ENCODE data around the gene RAP2C. TPM values are rescaled to one million over a fixed set of nuclear protein-coding genes. Genes with fewer than 3 reads are reported as not detected.

RAP2C gene
- total RNA-seq, 2 experiments from 2014 or later, result 28.7 to 30.1 TPM

DNA sequence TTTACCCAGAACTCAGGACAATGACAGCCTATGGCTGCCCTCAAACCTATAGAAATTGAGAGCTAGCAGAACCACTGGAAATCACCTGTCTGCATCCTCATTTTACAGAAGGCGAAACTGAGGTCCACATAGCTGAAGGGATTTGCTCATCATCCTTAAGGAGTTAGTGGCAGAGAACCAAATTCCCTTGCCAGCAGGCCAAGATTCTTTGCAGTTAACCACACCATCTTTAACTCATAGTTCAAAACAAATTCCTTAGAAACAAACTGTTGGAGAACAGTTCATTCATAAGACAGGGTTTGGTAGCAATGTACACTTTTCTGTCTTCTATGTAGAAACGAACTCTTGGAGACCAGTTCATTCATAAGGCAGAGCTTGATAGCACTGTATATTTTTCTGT is 37.9 kb upstream of the RAP2C start:
- no peak overlapping the region for H3K4me3 Mint-ChIP-seq

DNA sequence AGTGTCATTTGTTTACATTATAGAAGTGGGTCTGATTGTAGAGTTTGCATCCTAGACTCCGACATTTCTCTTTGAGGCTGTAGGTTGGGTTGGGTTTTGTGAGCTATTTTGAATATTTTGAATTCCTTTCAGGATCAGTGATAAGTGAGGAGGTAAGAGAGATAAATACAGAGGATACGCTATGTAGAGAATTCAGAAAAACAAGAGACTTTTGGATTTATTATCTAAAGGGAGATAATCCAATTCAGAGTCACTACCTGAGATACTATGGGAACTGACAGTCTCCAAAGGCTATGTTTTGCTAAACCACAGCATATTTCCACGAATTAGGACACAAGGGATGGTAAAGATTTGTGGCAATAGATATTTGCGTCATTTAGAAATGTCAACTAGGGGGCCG is 16.9 kb upstream of the RAP2C start:
- POLR2A ChIA-PET, result no interaction called here
- H3K4me3 Mint-ChIP-seq, result no peak overlapping the region
- ATAC-seq (no peak), DNase-seq (no peak)
- CTCF ChIA-PET, result interaction anchor here (1.0 kb wide), 1 partner anchor 379 kb away, joined by 3 read pairs; no protein-coding TSS in a partner anchor
- TF ChIP-seq, protein P1, sequence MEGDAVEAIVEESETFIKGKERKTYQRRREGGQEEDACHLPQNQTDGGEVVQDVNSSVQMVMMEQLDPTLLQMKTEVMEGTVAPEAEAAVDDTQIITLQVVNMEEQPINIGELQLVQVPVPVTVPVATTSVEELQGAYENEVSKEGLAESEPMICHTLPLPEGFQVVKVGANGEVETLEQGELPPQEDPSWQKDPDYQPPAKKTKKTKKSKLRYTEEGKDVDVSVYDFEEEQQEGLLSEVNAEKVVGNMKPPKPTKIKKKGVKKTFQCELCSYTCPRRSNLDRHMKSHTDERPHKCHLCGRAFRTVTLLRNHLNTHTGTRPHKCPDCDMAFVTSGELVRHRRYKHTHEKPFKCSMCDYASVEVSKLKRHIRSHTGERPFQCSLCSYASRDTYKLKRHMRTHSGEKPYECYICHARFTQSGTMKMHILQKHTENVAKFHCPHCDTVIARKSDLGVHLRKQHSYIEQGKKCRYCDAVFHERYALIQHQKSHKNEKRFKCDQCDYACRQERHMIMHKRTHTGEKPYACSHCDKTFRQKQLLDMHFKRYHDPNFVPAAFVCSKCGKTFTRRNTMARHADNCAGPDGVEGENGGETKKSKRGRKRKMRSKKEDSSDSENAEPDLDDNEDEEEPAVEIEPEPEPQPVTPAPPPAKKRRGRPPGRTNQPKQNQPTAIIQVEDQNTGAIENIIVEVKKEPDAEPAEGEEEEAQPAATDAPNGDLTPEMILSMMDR (IDR thresholded peaks at IDR 0.05), result no peak
- H3K4me1 Mint-ChIP-seq (ENCODE audit: low read depth), result peaks cover 6% of the 10 kb centered on the region
- H3K9me3 Mint-ChIP-seq, result no peaks in the 10 kb centered on the region
- no peak overlapping the region for H3K27ac Mint-ChIP-seq
- intact Hi-C loops (cut with micrococcal nuclease), result no loop called here
- H3K36me3 Mint-ChIP-seq (ENCODE audit: low read depth), result no peaks in the 10 kb centered on the region
- H3K27me3 Mint-ChIP-seq, result no peaks in the 10 kb centered on the region

More for the DNA sequence above, 37.9 kb upstream of the RAP2C start:
- ATAC-seq (no peak), DNase-seq (no peak)
- CTCF ChIA-PET, result no interaction called here
- intact Hi-C loops (cut with micrococcal nuclease), result no loop called here
- Mint-ChIP-seq H3K27ac (no peak overlapping the region), H3K36me3 (ENCODE audit: low read depth) (no peaks in the 10 kb centered on the region), H3K27me3 (no peaks in the 10 kb centered on the region), H3K4me1 (ENCODE audit: low read depth) (peaks cover 1% of the 10 kb centered on the region), H3K9me3 (no peaks in the 10 kb centered on the region)
- POLR2A ChIA-PET, result interaction anchor here (0.6 to 0.8 kb wide), 2 partner anchors 10 to 25 kb away, joined by 3 read pairs; no protein-coding TSS in a partner anchor
- TF ChIP-seq, protein P1 (IDR thresholded peaks at IDR 0.05), result no peak

DNA sequence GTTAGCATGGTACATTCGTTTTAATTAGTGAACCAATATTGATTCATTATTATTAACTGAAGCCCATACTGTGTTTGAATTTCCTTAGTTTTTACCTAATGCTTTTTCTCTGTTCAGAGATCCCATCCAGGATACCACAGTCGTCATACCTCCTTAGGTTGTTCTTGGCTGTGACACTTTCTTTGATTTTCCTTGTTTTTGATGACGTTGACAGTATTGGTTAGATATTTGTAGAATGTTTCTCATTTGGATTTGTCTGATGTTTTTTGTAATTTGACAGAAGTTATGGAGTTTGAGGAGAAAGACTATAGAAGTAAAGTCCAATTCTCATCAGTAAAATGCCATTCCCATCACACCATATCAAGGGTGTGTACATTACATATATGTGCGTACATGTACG is 16.2 kb upstream of the RAP2C start:
- DNase-seq (no peak), ATAC-seq (no peak)
- intact Hi-C loops (cut with micrococcal nuclease), result no loop called here
- CTCF ChIA-PET, result interaction anchor here (1.0 kb wide), 1 partner anchor 380 kb away, joined by 3 read pairs; no protein-coding TSS in a partner anchor
- no peaks in the 10 kb centered on the region for H3K9me3 Mint-ChIP-seq
- no peaks in the 10 kb centered on the region for H3K27me3 Mint-ChIP-seq
- TF ChIP-seq, protein P1 (IDR thresholded peaks at IDR 0.05), result no peak
- H3K4me3 Mint-ChIP-seq, result no peak overlapping the region
- peaks cover 3% of the 10 kb centered on the region for H3K4me1 Mint-ChIP-seq (ENCODE audit: low read depth)
- POLR2A ChIA-PET, result no interaction called here
- H3K36me3 Mint-ChIP-seq (ENCODE audit: low read depth), result no peaks in the 10 kb centered on the region
- no peak overlapping the region for H3K27ac Mint-ChIP-seq

DNA sequence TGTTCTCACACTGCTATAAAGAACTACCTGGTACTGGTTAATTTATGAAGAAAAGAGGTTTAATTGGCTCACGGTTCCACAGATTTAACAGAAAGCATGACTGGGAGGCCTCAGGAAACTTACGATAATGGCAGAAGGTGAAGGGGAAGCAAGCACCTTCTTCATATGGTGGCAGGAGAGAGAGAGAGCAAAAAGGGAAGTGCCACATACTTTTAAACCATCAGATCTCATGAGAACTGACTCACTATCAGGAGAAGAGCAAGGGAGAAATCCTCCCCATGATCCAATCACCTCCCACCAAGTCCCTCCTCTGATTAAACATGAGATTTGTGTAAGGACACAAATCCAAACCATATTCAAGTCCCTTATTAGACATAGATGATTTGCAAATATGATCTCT is 12.3 kb upstream of the RAP2C start:
- DNase-seq (no peak), ATAC-seq (no peak)
- H3K27me3 Mint-ChIP-seq, result no peaks in the 10 kb centered on the region
- H3K4me1 Mint-ChIP-seq (ENCODE audit: low read depth), result peaks cover 13% of the 10 kb centered on the region
- intact Hi-C loops (cut with micrococcal nuclease), result no loop called here
- no peaks in the 10 kb centered on the region for H3K9me3 Mint-ChIP-seq
- H3K36me3 Mint-ChIP-seq (ENCODE audit: low read depth), result no peaks in the 10 kb centered on the region
- no peak overlapping the region for H3K4me3 Mint-ChIP-seq
- POLR2A ChIA-PET, result no interaction called here
- CTCF ChIA-PET, result no interaction called here
- TF ChIP-seq, protein P1 (IDR thresholded peaks at IDR 0.05), result no peak
- H3K27ac Mint-ChIP-seq, result no peak overlapping the region

DNA sequence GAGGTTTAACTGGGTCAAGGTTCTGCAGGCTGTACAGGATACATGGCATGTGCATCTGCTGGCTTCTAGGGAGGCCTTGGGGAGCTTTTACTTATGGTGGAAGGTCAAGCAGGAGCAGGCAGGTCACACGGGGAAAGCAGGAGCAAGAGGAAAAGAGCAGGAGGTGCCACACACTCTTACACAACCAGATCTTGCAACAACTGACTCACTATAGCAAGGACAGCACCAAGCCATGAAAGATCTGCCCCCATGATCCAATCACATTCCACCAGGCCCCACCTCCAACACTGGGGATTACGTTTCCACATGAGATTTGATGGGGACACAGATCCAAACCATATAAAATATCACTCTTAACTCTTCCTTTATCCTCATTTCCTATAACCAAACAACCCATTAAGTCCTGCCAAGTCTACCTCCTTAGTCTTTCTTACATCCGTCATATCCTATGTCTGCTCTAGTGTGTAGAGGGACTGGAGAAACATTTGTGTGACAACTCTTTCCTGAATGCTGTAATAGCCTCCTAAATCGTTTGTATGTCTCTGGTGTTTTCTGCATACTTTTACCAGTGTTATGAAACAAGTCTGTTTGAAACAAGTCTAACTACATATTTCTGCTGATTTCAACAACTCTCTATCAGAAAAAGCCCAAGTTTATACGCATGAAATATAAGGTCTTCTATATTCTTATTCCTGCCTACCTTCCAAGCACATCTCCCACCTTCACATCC is 8.3 kb upstream of the RAP2C start:
- ChIA-PET CTCF (interaction anchor here (1.6 to 2.1 kb wide), 4 partner anchors 66 to 403 kb away, joined by 5 to 13 read pairs (median 10); no protein-coding TSS in a partner anchor), POLR2A (no interaction called here)
- TF ChIP-seq, protein P1 (IDR thresholded peaks at IDR 0.05), result no peak
- intact Hi-C loops (cut with micrococcal nuclease), result loop anchor here (2.0 kb wide), 1 partner anchor 387 kb away; no protein-coding TSS in a partner anchor
- Mint-ChIP-seq H3K36me3 (ENCODE audit: low read depth) (no peaks in the 10 kb centered on the region), H3K27me3 (no peaks in the 10 kb centered on the region), H3K27ac (no peak overlapping the region), H3K4me1 (ENCODE audit: low read depth) (peaks cover 9% of the 10 kb centered on the region), H3K4me3 (no peak overlapping the region), H3K9me3 (no peaks in the 10 kb centered on the region)
- ATAC-seq (no peak), DNase-seq (no peak)

Data from activated CD8-positive, alpha-beta T cell treated with anti-CD3 and anti-CD28 coated beads for 36 hours (primary cell).